CD4-positive, alpha-beta T cell treated with Interferon gamma for 1 hour (primary cell): ENCODE data around the gene CCNI.
A peak's percentile ranks its signal among the peaks of the same experiment; 100 is the strongest.
"Not testable (repeated sequence)": the region's sequence is repeated elsewhere in the genome, so short reads cannot be mapped to it uniquely, and the experiment has no call there.

Source experiments
- DNase-seq: peaks from one replicate; pipeline ENCODE4 v3.0.0-alpha.2; 2020

Gene CCNI

GRCh38 chr4:77037168-77037567 lies 38.6 kb downstream of the CCNI start:
- DNase-seq: not testable (repeated sequence)

GRCh38 chr4:77036206-77036605 lies 39.6 kb downstream of the CCNI start:
- no peak for DNase-seq

- DNase-seq: no peak
Observed at GRCh38 chr4:77035153-77035552, 40.6 kb downstream of the CCNI start.

- DNase-seq: no peak
Observed at GRCh38 chr4:77031544-77031943, 44.2 kb downstream of the CCNI start.

- not testable (repeated sequence) for DNase-seq
Observed at GRCh38 chr4:77029757-77030156, 46.0 kb downstream of the CCNI start.

- no peak for DNase-seq
Observed at GRCh38 chr4:77028246-77028645, 47.5 kb downstream of the CCNI start.

GRCh38 chr4:77026322-77026704 lies 49.5 kb downstream of the CCNI start:
- no peak for DNase-seq

GRCh38 chr4:77025643-77026321 lies 50.0 kb downstream of the CCNI start:
- DNase-seq: no peak

- DNase-seq: no peak
Observed at GRCh38 chr4:77023920-77024319, 51.9 kb downstream of the CCNI start.

- DNase-seq: no peak
Observed at GRCh38 chr4:77022560-77023179, 53.1 kb downstream of the CCNI start.

- no peak for DNase-seq
Observed at GRCh38 chr4:77021614-77022089, 54.1 kb downstream of the CCNI start.

GRCh38 chr4:77020017-77020416 lies 55.8 kb downstream of the CCNI start:
- no peak for DNase-seq

GRCh38 chr4:77015390-77015789 lies 60.4 kb downstream of the CCNI start:
- no peak for DNase-seq

GRCh38 chr4:77014256-77014655 lies 61.5 kb downstream of the CCNI start:
- no peak for DNase-seq

- DNase-seq: no peak
Observed at GRCh38 chr4:77012726-77013125, 63.1 kb downstream of the CCNI start.

GRCh38 chr4:77010841-77011354 lies 64.9 kb downstream of the CCNI start:
- no peak for DNase-seq

- no peak for DNase-seq
Observed at GRCh38 chr4:77009511-77010115, 66.2 kb downstream of the CCNI start.

GRCh38 chr4:77007358-77008230 lies 68.2 kb downstream of the CCNI start:
- peak; percentile 49 for DNase-seq

- no peak for DNase-seq
Observed at GRCh38 chr4:77006753-77007353, 68.9 kb downstream of the CCNI start.

- no peak for DNase-seq
Observed at GRCh38 chr4:77003400-77003799, 72.4 kb downstream of the CCNI start.

GRCh38 chr4:77002321-77003107 lies 73.3 kb downstream of the CCNI start:
- DNase-seq: no peak

- DNase-seq: no peak
Observed at GRCh38 chr4:77001907-77002306, 73.9 kb downstream of the CCNI start.
